BE2C (cell line): Measurements from ENCODE around the gene CCR8.

Experiments used
- DNase-seq: peaks from one replicate; pipeline ENCODE4 v3.0.0-alpha.2; 2020
- H3K27me3 ChIP-seq: fragments of 250-450 bp; sonication (Bioruptor Pico); 2 replicates; pipeline ENCODE4 v1.5.1; 2020; ENCODE audit warnings: mild to moderate bottlenecking
- H3K36me3 ChIP-seq: fragments of 250-450 bp; sonication (Bioruptor Pico); 2 replicates; pipeline ENCODE4 v1.5.1; 2020; ENCODE audit warnings: mild to moderate bottlenecking
- H3K4me1 ChIP-seq: fragments of 250-450 bp; sonication (Bioruptor Pico); 2 replicates; pipeline ENCODE4 v1.5.1; 2020
- H3K4me3 ChIP-seq: 2 replicates; pipeline ENCODE4 v1.5.1; 2011; ENCODE audit warnings: low read depth, low read length
- H3K9me3 ChIP-seq: fragments of 250-450 bp; sonication (Bioruptor Pico); 2 replicates; pipeline ENCODE4 v1.5.1; 2020
- TF ChIP-seq, protein P1 (sequence below): IDR thresholded peaks from 2 replicates; pipeline ENCODE4 v1.5.1; 2012; ENCODE audit warnings: mild to moderate bottlenecking, low read depth, low read length

CCR8 gene

DNA sequence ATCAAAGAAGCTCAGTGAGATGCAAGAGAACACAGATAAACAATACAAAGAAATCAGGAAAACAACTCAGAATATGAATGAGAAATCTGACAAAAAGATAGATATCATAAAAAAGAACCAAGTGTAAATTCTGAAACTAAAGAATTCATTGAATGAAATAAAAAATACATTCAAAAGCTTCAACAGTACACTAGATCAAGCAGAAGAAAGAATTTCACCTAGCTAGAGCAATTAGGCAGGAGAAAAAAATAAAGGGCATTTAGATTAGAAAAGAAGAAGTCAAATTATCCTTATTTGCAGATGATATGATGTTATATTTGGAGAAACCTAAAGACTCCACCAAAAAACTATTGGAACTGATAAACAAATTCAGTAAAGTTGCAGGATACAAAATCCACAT, 30.2 kb upstream of the CCR8 start:
- TF ChIP-seq, protein P1, sequence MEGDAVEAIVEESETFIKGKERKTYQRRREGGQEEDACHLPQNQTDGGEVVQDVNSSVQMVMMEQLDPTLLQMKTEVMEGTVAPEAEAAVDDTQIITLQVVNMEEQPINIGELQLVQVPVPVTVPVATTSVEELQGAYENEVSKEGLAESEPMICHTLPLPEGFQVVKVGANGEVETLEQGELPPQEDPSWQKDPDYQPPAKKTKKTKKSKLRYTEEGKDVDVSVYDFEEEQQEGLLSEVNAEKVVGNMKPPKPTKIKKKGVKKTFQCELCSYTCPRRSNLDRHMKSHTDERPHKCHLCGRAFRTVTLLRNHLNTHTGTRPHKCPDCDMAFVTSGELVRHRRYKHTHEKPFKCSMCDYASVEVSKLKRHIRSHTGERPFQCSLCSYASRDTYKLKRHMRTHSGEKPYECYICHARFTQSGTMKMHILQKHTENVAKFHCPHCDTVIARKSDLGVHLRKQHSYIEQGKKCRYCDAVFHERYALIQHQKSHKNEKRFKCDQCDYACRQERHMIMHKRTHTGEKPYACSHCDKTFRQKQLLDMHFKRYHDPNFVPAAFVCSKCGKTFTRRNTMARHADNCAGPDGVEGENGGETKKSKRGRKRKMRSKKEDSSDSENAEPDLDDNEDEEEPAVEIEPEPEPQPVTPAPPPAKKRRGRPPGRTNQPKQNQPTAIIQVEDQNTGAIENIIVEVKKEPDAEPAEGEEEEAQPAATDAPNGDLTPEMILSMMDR = no peak
- Histone ChIP-seq H3K4me3 (no peak overlapping the region), H3K9me3 (no peaks in the 10 kb centered on the region), H3K27me3 (no peaks in the 10 kb centered on the region), H3K4me1 (no peaks in the 10 kb centered on the region), H3K36me3 (no peaks in the 10 kb centered on the region)
- DNase-seq = no peak

DNA sequence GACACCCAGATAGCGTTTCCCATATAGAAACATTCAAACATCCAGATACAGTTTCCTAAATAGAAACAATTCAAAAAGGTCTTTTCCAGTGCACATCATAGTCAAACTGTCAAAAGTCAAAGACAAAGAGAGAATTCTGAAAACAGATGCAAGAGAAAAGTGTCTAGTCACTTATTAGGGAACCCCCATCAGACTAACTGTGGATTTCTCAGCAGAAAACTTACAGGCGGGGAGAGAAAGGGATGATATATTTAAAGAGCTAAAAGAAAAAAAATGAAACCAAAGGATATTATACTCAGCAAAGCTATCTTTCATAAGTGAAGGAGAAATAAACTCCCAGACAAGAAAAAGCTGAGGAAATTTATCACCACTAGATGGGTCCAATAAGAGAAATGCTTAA, 27.3 kb upstream of the CCR8 start:
- TF ChIP-seq, protein P1 = no peak
- Histone ChIP-seq H3K4me3 (no peak overlapping the region), H3K4me1 (no peaks in the 10 kb centered on the region), H3K36me3 (no peaks in the 10 kb centered on the region), H3K27me3 (no peaks in the 10 kb centered on the region), H3K9me3 (no peaks in the 10 kb centered on the region)
- DNase-seq = no peak

DNA sequence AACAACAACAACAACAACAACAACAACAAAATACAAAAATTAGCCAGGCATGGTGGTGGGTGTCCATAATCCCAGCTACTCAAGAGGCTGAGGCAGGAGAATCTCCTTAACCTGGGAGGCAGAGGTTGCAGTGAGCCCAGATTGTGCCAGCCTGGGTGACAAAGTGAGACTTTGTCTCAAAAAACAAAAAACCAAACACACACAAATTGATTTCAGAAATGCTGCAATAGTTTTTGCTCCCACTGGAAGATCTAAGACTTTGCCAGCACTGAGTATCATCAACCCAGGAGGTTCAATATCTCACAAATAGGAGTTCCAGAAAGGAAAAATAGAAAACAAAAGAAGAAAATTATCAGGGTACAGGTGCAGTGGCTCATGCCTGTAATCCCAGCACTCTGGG, 16.2 kb upstream of the CCR8 start:
- H3K4me3 ChIP-seq = no peak overlapping the region
- H3K36me3 ChIP-seq = no peaks in the 10 kb centered on the region
- no peaks in the 10 kb centered on the region for H3K27me3 ChIP-seq
- H3K4me1 ChIP-seq = no peaks in the 10 kb centered on the region
- H3K9me3 ChIP-seq = no peaks in the 10 kb centered on the region
- TF ChIP-seq, protein P1 = no peak
- DNase-seq = no peak

DNA sequence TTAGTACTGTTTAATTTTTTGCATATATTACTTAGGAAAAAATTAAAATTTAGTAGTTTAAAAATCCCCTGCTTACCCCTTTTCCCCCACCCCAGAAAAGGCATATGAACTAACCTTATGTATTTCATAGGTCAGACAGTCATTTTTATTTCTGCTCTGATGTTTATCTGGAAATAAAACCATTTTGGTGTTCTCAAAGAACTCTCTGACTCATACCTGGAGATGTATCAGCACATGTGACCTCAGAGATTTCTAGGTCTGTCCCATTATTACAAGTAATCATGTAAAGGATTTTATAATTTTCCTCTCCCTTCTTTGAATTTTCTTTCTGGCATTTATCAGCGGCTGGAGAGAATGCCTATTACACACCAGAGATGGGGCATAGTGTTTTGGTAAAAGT, 14.1 kb upstream of the CCR8 start:
- Histone ChIP-seq H3K9me3 (no peaks in the 10 kb centered on the region), H3K27me3 (no peaks in the 10 kb centered on the region), H3K4me3 (no peak overlapping the region), H3K36me3 (no peaks in the 10 kb centered on the region), H3K4me1 (no peaks in the 10 kb centered on the region)
- no peak for DNase-seq
- TF ChIP-seq, protein P1 = no peak

DNA sequence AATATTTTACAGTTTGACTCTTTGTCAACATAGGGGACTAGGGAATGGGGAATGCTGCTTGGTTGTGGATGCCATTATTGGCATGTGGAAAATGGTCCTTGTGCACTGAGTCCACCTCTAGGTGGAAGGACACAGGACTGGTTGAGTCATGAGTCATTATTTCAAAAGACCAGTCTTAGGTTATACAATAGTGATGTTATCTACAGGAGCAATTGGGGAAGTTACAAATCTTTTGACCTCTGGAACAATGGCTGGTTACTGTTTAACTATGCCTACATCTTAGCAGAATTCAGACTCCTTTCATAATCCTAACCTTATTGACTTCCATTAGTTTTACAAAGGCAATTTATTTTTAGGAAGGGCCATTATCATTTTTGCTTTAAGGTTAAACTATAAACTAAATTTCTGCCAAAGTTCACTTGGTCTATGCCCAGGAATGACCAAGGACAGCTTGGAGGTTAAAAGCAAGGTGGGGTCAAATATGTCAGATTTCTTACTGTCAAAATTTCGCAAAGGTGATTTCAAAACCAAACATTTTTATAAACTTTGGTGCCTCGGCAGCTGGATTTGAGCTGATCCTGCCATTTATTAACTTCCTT, 11.8 kb upstream of the CCR8 start:
- Histone ChIP-seq H3K4me3 (no peak overlapping the region), H3K9me3 (no peaks in the 10 kb centered on the region), H3K36me3 (no peaks in the 10 kb centered on the region), H3K27me3 (no peaks in the 10 kb centered on the region), H3K4me1 (no peaks in the 10 kb centered on the region)
- TF ChIP-seq, protein P1 = no peak
- no peak for DNase-seq

DNA sequence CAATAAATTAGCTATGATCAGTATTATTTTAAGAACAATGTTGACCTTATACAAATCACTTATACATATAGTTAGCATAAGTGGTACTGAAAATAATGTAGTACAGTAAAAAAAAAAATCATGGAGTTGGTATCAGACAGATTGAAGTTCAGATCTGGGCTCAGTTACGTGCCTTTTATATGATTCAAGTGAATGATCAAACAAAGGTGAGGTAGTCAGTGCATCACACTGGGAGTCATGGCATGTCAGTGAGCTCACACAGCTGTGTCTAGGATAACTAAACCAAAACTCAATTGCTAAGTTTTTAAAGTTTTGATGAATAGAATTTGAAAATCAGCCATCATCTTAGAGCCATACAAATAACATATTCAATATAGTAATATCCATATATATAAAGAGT, 11.2 kb upstream of the CCR8 start:
- no peak overlapping the region for H3K4me3 ChIP-seq
- DNase-seq = no peak
- no peaks in the 10 kb centered on the region for H3K27me3 ChIP-seq
- TF ChIP-seq, protein P1 = no peak
- H3K9me3 ChIP-seq = no peaks in the 10 kb centered on the region
- no peaks in the 10 kb centered on the region for H3K4me1 ChIP-seq
- H3K36me3 ChIP-seq = no peaks in the 10 kb centered on the region
